ENCODE data around the gene RFT1.

RFT1 gene

GRCh38 chr3:53137835-53138446 is 7.7 kb upstream of the RFT1 start:
- no peak for TF ChIP-seq CTCF (IDR thresholded peaks at IDR 0.05)

- no peak for TF ChIP-seq CTCF (IDR thresholded peaks at IDR 0.05)
Observed at GRCh38 chr3:53137221-53137620, 7.0 kb upstream of the RFT1 start.

GRCh38 chr3:53134631-53135232 is 4.5 kb upstream of the RFT1 start:
- TF ChIP-seq CTCF (IDR thresholded peaks at IDR 0.05): peak; percentile 85

GRCh38 chr3:53132347-53132746 is 2.1 kb upstream of the RFT1 start:
- TF ChIP-seq CTCF (IDR thresholded peaks at IDR 0.05): no peak

GRCh38 chr3:53131096-53131495 is 861 bp upstream of the RFT1 start:
- no peak for TF ChIP-seq CTCF (IDR thresholded peaks at IDR 0.05)

- TF ChIP-seq CTCF (IDR thresholded peaks at IDR 0.05): no peak
Observed at GRCh38 chr3:53129344-53129743, 891 bp downstream of the RFT1 start.

GRCh38 chr3:53126601-53127000 is 3.6 kb downstream of the RFT1 start:
- no peak for TF ChIP-seq CTCF (IDR thresholded peaks at IDR 0.05)

GRCh38 chr3:53123953-53124352 is 6.3 kb downstream of the RFT1 start:
- no peak for TF ChIP-seq CTCF (IDR thresholded peaks at IDR 0.05)

All from LNCAP (cell line).